Renal cortical epithelial cell (primary cell): ENCODE data around the gene OR5K3. TPM values are rescaled to one million over a fixed set of nuclear protein-coding genes. Genes with fewer than 3 reads are reported as not detected.
"Not testable (repeated sequence)": the region's sequence is repeated elsewhere in the genome, so short reads cannot be mapped to it uniquely, and the experiment has no call there.

ENCODE experiments used
- DNase-seq: peaks from one replicate; pipeline ENCODE4 v3.0.0-alpha.2; 2011; ENCODE audit warnings: low read depth
- total RNA-seq: library from RNA; depleted of rRNA; stranded (reverse); fragments of >200 nt; gene quantifications from 2 replicates; pipeline ENCODE4 v1.2.3, GENCODE V29; 2014

Gene OR5K3, protein sequence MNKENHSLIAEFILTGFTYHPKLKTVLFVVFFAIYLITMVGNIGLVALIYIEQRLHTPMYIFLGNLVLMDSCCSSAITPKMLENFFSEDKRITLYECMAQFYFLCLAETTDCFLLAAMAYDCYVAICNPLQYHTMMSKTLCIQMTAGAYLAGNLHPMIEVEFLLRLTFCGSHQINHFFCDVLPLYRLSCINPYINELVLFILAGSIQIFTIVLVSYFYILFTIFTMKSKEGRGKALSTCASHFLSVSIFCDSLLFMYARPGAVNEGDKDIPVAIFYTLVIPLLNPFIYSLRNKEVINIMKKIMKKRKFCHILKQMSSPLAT
- total RNA-seq = not detected in 2 replicates

GRCh38 chr3:98390366-98390765 is at the start of gene OR5K3:
OR5K3 (plus strand) TSS chr3:98390666; CDS start chr3:98390666, 0 bp downstream.
- no peak for DNase-seq

DNA sequence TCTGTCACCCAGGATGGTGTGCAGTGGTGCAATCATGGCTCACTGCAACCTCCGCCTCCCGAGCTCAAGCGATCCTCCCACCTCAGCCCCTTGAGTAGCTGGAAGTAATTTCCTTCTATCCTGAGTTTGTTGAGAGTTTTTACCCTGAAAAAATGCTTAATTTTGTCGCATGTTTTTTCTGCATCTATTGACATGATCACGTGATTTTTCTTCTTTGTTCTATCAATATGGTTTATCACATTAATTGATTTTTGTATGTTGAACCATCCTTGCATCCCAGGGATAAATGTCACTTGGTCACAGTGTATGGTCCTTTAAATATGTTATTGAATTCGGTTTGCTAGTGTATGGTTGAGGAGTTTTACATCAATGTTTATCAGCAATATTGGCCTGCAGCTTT is 48.7 kb upstream of the OR5K3 start:
- DNase-seq = no peak

- peak; percentile 50 for DNase-seq
Measured at GRCh38 chr3:98343647-98344507, 46.6 kb upstream of the OR5K3 start.

GRCh38 chr3:98350082-98350481 is 40.4 kb upstream of the OR5K3 start:
- no peak for DNase-seq

DNA sequence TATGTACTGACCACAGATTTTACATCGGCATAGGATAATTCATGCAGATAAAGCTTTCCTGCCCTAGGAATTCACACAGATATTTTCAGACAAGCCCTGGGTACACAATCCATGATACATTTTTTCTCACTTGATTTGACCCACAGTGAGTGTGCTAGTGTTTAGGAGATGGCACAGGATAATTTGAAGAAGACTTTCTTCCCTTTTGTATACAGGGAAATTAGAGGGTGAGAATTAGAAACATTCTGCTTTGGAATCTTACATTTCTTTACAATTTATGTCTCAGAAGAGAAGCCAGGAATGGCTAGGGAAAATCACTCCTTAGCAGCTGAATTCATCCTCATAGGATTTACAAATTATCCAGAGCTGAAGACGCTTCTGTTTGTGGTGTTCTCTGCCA is 36.9 kb upstream of the OR5K3 start, which contains the start of gene OR5K4:
Gene OR5K4 (plus strand): TSS at position 301 of the 400 bp plus-strand sequence. CDS start 0 bp downstream, at position 301.
- DNase-seq = no peak

GRCh38 chr3:98359250-98359649 is 31.2 kb upstream of the OR5K3 start:
- DNase-seq = no peak

GRCh38 chr3:98359993-98360675 is 30.3 kb upstream of the OR5K3 start:
- DNase-seq = peak; percentile 3

DNA sequence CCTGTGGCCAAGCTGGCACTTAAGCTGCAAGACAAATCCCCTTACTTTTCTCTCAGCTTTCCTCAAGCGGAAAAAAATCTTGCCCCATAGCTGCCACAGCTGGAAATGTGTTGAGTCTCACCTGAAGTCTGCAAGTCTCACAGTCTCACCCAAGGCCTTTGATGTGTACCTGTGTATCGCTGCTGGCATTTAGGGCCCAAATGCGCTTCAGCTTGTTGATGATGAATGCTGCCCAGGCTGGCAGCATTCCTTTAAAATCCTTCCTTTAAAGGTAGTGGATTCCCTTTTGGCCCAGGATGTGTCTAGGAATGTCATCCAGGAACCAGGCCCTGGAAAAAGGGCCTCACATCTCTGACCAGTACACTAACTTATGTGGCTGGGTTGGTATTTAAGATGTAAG is 29.8 kb upstream of the OR5K3 start:
- DNase-seq = no peak

DNA sequence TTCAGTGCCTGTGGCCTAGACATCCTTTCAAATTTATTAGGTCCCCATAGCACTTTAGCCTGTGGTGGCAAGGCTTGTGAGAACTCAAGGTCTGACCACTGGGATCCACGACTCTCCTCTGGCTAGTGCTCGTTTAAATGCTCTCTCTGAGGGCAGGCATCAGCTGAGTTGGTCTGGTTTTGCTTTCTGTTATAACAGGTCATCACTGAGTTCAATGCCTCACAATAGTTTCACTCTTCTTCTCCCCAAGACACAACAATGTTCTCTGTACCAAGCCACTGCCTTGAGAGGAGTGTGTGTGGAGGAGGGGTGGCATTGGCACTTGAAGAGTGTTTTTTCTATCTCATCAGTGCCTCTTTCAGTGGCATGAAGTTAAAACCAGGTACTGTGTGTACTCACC is 29.2 kb upstream of the OR5K3 start:
- DNase-seq = no peak

- DNase-seq = no peak
Measured at GRCh38 chr3:98367464-98368246, 22.8 kb upstream of the OR5K3 start.

DNA sequence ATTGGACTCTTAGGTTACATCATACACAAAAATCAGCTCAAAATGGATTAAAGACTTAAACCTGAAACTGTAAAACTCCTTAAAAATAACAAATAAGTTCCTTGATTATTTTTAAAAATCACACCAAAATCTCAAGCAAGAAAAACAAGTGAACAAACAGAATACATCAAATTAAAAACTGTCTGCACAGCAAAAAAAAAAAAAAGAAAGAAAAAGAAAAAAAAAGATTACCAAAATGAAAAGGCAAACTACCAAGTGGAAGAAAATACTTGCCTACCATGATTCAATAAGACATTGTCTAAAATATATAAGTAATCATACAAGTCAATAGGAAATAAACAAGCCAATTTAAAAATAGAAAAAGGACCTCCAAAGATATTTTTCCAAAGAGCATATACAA is 19.3 kb upstream of the OR5K3 start:
- no peak for DNase-seq

DNA sequence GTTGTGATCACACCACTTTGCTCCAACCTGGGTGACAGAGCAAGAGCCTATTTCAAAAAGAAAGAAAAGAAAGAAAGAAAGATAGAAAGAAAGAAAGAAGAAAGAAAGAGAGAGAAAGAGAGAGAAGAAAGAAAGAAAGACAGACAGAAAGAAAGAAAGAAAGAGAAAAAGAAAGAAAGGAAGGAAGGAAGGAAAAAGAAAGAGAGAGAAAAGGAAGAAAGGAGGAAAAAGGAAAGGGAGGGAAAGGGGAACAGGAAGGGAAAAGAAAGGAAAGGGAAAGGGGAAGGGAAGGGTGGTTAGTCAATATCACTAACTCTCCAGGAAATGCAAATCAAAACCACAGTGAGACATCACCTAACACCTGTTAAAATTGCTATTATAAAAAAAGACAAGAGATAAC is 18.6 kb upstream of the OR5K3 start:
- no peak for DNase-seq

DNA sequence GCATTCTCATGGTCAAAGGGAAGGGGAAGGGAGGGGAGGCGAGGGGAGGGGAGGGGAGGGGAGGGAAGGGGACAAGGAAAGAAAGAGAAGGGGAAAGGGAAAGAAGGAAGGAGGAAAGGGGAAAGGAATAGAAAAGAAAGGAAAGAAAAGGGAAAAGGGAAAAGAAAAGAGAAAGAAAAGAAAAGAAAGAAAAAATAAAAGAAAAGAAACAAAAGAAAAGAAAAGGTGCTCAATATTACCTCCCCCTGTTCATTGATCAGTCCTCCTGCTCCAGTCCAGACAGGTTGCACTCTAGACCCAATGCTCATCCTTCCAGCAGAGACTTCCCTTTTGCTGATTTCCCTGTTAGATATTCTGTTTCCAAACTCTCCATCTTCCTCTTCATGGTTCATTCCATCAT is 18.0 kb upstream of the OR5K3 start:
- no peak for DNase-seq

DNA sequence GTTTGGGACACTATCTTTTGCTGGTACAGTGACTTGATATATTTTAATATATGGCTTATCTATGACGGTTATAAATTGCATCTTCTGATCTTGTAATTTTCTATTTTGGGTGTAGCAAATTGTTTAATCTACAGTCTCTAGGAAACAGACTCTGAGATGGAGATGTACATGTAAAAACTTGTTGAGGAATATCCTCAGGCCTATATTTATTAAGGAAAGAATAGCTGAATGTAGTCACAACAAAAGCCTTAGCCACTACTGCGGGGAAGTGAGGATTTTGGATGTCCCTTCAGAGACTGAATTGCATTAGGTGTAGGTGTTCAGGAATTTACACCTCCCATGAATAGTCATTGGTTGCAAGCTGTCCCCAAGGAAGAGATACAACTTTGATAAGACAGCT is 13.8 kb upstream of the OR5K3 start:
- DNase-seq = no peak

- DNase-seq = no peak
Measured at GRCh38 chr3:98388147-98388546, 2.3 kb upstream of the OR5K3 start.

DNA sequence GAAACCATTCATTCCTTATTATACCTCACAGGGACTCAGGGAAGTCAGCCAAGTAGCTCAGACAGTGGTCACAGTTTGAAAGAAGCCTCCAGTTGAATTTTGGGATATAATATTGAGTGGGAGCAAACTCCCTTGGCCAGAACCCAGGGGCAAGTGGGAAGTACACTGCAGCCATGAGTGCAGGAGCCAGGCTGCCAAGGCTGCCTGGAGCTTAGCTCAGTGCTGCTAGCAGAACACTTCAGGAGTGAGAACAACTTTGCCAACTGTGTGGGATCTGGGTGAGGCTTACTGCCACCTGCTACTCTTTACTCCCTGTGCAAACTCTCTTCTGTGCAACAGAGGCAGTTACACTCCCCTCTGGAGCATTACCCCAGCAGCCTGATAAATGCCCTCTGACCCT is 4.6 kb downstream of the OR5K3 start:
- no peak for DNase-seq

GRCh38 chr3:98396482-98396881 is 6.0 kb downstream of the OR5K3 start:
- DNase-seq = not testable (repeated sequence)

DNA sequence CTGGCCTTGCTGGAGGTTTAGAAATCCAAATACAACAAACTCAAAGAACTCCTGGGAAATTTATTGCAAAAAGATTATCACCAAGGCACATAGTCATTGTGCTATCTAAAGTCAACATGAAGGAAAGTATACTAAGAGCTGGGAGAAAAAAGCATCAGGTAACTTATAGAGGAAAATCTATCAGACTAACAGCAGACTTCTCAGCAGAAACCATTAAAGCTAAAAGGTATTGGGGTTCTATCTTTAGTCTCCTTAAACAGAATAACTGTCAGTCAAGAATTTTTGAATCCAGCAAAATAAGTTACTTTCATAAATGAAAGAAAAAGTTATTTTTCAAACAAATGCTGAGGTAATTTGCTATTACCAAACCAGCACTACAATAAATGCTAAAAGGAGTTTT is 8.0 kb downstream of the OR5K3 start:
- no peak for DNase-seq

DNA sequence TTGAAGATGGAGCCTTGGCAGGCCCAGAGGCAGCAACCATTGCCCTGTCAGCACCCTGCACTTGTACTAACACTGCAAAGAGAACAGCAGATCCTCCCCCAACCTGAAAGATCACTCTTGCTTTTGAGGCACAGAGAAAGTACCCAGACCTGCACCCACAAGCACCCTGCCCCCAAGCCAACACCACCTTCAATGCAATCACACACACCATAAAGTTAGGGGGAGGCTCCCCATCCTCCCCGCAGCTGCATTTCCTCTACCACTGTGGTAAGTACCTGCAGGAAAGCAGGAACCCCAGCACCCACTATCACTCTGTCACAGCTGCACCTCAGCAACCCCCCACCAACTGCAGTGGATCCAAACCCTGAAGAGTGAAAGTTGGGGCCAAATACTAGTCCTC is 12.0 kb downstream of the OR5K3 start:
- DNase-seq = no peak

DNA sequence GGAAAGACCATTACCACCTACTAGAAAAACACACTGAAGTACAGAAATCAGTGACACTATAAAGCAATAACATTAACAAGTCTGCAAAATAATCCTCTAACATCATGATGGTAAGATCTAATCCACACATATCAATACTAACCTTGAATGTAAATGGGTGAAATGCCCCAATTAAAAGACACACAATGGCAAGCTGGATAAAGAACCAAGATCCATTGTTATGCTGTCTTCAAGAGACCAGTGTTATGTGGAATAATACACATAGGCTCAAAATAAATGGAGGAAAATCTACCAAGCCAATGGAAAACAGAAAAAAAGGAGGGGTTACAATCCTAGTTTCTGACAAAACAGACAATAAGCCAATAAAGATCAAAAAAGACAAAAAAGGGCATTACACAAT is 13.5 kb downstream of the OR5K3 start:
- DNase-seq = no peak

GRCh38 chr3:98406034-98406433 is 15.6 kb downstream of the OR5K3 start:
- DNase-seq = no peak

GRCh38 chr3:98432575-98432974 is 42.1 kb downstream of the OR5K3 start:
- DNase-seq = no peak
